GM23248 (cell line): ENCODE measurements around the gene ADGRL2. TPM values are rescaled to one million over a fixed set of nuclear protein-coding genes. Genes with fewer than 3 reads are reported as not detected.

ENCODE experiments used
- DNase-seq: peaks from one replicate; pipeline ENCODE4 v3.0.0-alpha.2; 2015
- H2AFZ ChIP-seq: fragments of 200-600 bp; sonication (generic); 2 replicates; pipeline ENCODE4 v1.6.1; 2016; ENCODE audit warnings: antibody characterized with exemption
- H3F3A ChIP-seq: fragments of 200-600 bp; sonication (generic); 2 replicates; pipeline ENCODE4 v1.6.1; 2016; ENCODE audit warnings: mild to moderate bottlenecking, antibody characterized with exemption, mixed run types; ENCODE audit not compliant: insufficient read depth
- H3K27ac ChIP-seq: fragments of 200-600 bp; sonication (generic); 2 replicates; pipeline ENCODE4 v1.5.1; 2016; ENCODE audit warnings: mild to moderate bottlenecking
- H3K27me3 ChIP-seq: fragments of 200-600 bp; sonication (generic); replicated peaks from 2 replicates; pipeline ENCODE4 v1.6.1; 2016; ENCODE audit warnings: mild to moderate bottlenecking; ENCODE audit not compliant: insufficient read depth
- H3K36me3 ChIP-seq: fragments of 200-600 bp; sonication (generic); 2 replicates; pipeline ENCODE4 v1.6.1; 2016; ENCODE audit warnings: low read depth, mild to moderate bottlenecking
- H3K4me1 ChIP-seq: fragments of 200-600 bp; sonication (generic); 2 replicates; pipeline ENCODE4 v1.6.1; 2016; ENCODE audit warnings: mild to moderate bottlenecking; ENCODE audit not compliant: insufficient read depth
- H3K4me2 ChIP-seq: fragments of 200-600 bp; sonication (generic); one replicate; pipeline ENCODE4 v1.6.1; 2016; ENCODE audit warnings: mild to moderate bottlenecking; ENCODE audit not compliant: unreplicated experiment
- H3K4me3 ChIP-seq: fragments of 200-600 bp; sonication (generic); 2 replicates; pipeline ENCODE4 v1.5.1; 2016; ENCODE audit warnings: mild to moderate bottlenecking
- H3K79me2 ChIP-seq: fragments of 200-600 bp; sonication (generic); 2 replicates; pipeline ENCODE4 v1.6.1; 2016; ENCODE audit warnings: mild to moderate bottlenecking; ENCODE audit not compliant: insufficient read depth
- H3K9ac ChIP-seq: fragments of 200-600 bp; sonication (generic); 2 replicates; pipeline ENCODE4 v1.6.1; 2016; ENCODE audit warnings: mild to moderate bottlenecking
- H3K9me2 ChIP-seq: fragments of 200-600 bp; sonication (generic); 2 replicates; pipeline ENCODE4 v1.6.1; 2016; ENCODE audit warnings: mixed run types, mild to moderate bottlenecking, moderate library complexity; ENCODE audit not compliant: insufficient read depth
- H3K9me3 ChIP-seq: fragments of 200-600 bp; sonication (generic); one replicate; pipeline ENCODE4 v1.6.1; 2017; ENCODE audit warnings: low read depth
- H4K20me1 ChIP-seq: fragments of 200-600 bp; sonication (generic); 2 replicates; pipeline ENCODE4 v1.6.0; 2016; ENCODE audit not compliant: insufficient read depth
- EZH2 ChIP-seq: fragments of 200-600 bp; sonication (generic); IDR thresholded peaks from 2 replicates; pipeline ENCODE4 v1.6.1; 2018; ENCODE audit warnings: antibody characterized with exemption, mild to moderate bottlenecking; ENCODE audit not compliant: insufficient read depth, poor library complexity, severe bottlenecking
- EZH2phosphoT487 ChIP-seq: fragments of 200-600 bp; sonication (generic); IDR thresholded peaks from 2 replicates; pipeline ENCODE4 v1.6.1; 2018; ENCODE audit warnings: antibody characterized with exemption, moderate library complexity, mild to moderate bottlenecking, low read depth; ENCODE audit not compliant: insufficient read depth
- WGBS, 2 experiments: methylation state at CpG; one replicate each; pipeline ENCODE4 v1.1.6; 2015 to 2017; ENCODE audit warnings: low lambda C conversion rate in 2 of 2, low coverage in 1 of 2; ENCODE audit errors: missing lambda C conversion rate in 2 of 2; 5-methylcytosine and 5-hydroxymethylcytosine counted together
- in situ Hi-C: fragments of 300-500 bp; cut with MboI; formaldehyde crosslinking; loops from 2 replicates; pipeline ENCODE4 v1.15.0; 2020
- polyA plus RNA-seq: library from polyadenylated mRNA; unstranded; fragments of >200 nt; fragmentation: Nextera tagmentation; extraction: Ambion mirVana; gene quantifications from 2 replicates; pipeline ENCODE4 v1.2.1, GENCODE V29; 2016
- total RNA-seq: library from RNA; depleted of rRNA; stranded (reverse); fragments of >200 nt; shearing (Covaris generic); gene quantifications from 2 replicates; pipeline ENCODE4 v1.2.3, GENCODE V29; 2014

The ADGRL2 gene
- total and polyA plus RNA-seq, 2 experiments from 2014 or later: 12.3 to 41.6 TPM

- H3K27ac ChIP-seq: no peak overlapping the region
- no peaks in the 10 kb centered on the region for H3K79me2 ChIP-seq
- no peak overlapping the region for H2AFZ ChIP-seq
- H4K20me1 ChIP-seq: no peaks in the 10 kb centered on the region
- no peak overlapping the region for H3K9ac ChIP-seq
- 93 to 95% methylated on average over 1 of the region's 1 CpG for WGBS, 2 experiments
- DNase-seq: no peak
- no peaks in the 10 kb centered on the region for H3K27me3 ChIP-seq
- in situ Hi-C loops: no loop called here
- H3K9me3 ChIP-seq: no peaks in the 10 kb centered on the region
- no peak overlapping the region for H3K4me2 ChIP-seq
- H3F3A ChIP-seq: no peaks in the 10 kb centered on the region
- no peaks in the 10 kb centered on the region for H3K36me3 ChIP-seq
- H3K4me1 ChIP-seq: no peaks in the 10 kb centered on the region
- TF ChIP-seq EZH2 (no peak), EZH2phosphoT487 (no peak)
- no peak overlapping the region for H3K4me3 ChIP-seq
- H3K9me2 ChIP-seq: no peaks in the 10 kb centered on the region
These were observed 19.9 kb upstream of the ADGRL2 start for GRCh38 chr1:81780705-81781454.

- H3K27ac ChIP-seq: no peak overlapping the region
- H3K4me3 ChIP-seq: no peak overlapping the region
- no peak overlapping the region for H3K9ac ChIP-seq
- no peaks in the 10 kb centered on the region for H3K36me3 ChIP-seq
- H2AFZ ChIP-seq: no peak overlapping the region
- TF ChIP-seq EZH2: no peak
- no peak for TF ChIP-seq EZH2phosphoT487
- 49 to 63% methylated on average over 2 of the region's 2 CpGs for WGBS, 2 experiments
- no peaks in the 10 kb centered on the region for H3K9me3 ChIP-seq
- H3K9me2 ChIP-seq: no peaks in the 10 kb centered on the region
- no peaks in the 10 kb centered on the region for H3K27me3 ChIP-seq
- DNase-seq: no peak
- no peaks in the 10 kb centered on the region for H3F3A ChIP-seq
- in situ Hi-C loops: no loop called here
- no peaks in the 10 kb centered on the region for H3K4me1 ChIP-seq
- H3K79me2 ChIP-seq: no peaks in the 10 kb centered on the region
- H3K4me2 ChIP-seq: no peak overlapping the region
- H4K20me1 ChIP-seq: no peaks in the 10 kb centered on the region
These were observed 19.0 kb upstream of the ADGRL2 start for GRCh38 chr1:81781749-81782148.

DNA sequence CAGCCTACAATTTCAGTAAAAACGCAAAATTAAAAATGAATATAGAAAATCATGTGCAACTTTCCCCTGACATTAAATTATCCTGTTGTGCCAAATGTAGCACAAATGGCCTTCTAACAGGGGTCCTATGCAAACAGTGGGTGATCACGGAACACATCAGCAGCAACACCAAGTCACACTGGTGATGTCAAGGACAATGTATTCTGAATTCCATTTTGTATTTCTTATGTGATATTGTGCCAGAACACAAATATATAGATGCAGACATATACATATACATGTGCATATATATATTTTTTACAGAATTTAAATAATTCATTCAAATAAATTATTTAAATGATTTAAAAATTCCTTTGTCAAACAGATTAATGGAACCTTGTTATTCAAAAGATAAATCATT is 8.6 kb upstream of the ADGRL2 start:
- H3K4me2 ChIP-seq: no peak overlapping the region
- H3K9ac ChIP-seq: no peak overlapping the region
- no peak for TF ChIP-seq EZH2
- TF ChIP-seq EZH2phosphoT487: no peak
- no peaks in the 10 kb centered on the region for H3K36me3 ChIP-seq
- H3K9me2 ChIP-seq: no peaks in the 10 kb centered on the region
- in situ Hi-C loops: no loop called here
- no peaks in the 10 kb centered on the region for H4K20me1 ChIP-seq
- no peaks in the 10 kb centered on the region for H3K27me3 ChIP-seq
- no peaks in the 10 kb centered on the region for H3F3A ChIP-seq
- 98 to 99% methylated on average over 2 of the region's 2 CpGs for WGBS, 2 experiments
- no peak for DNase-seq
- no peak overlapping the region for H3K4me3 ChIP-seq
- H2AFZ ChIP-seq: no peak overlapping the region
- no peaks in the 10 kb centered on the region for H3K79me2 ChIP-seq
- H3K27ac ChIP-seq: no peak overlapping the region
- H3K9me3 ChIP-seq: no peaks in the 10 kb centered on the region
- H3K4me1 ChIP-seq: no peaks in the 10 kb centered on the region

GRCh38 chr1:81797701-81798100 is 3.0 kb upstream of the ADGRL2 start:
- Histone ChIP-seq H3K36me3 (no peaks in the 10 kb centered on the region), H3F3A (peaks cover 11% of the 10 kb centered on the region), H3K9me3 (no peaks in the 10 kb centered on the region), H4K20me1 (no peaks in the 10 kb centered on the region), H3K4me3 (no peak overlapping the region), H3K79me2 (peaks cover 7% of the 10 kb centered on the region; the same call in 1 of the 2 replicates), H3K4me2 (no peak overlapping the region), H2AFZ (no peak overlapping the region), H3K27me3 (no peaks in the 10 kb centered on the region), H3K4me1 (peaks cover 5% of the 10 kb centered on the region; the same call in 1 of the 2 replicates), H3K9ac (no peak overlapping the region), H3K9me2 (no peaks in the 10 kb centered on the region), H3K27ac (no peak overlapping the region)
- DNase-seq: no peak
- TF ChIP-seq EZH2phosphoT487: no peak
- no peak for TF ChIP-seq EZH2
- WGBS, 2 experiments: 94 to 100% methylated on average over 2 of the region's 2 CpGs
- in situ Hi-C loops: no loop called here
